Measurements from ENCODE around the gene TAC3.

DNA sequence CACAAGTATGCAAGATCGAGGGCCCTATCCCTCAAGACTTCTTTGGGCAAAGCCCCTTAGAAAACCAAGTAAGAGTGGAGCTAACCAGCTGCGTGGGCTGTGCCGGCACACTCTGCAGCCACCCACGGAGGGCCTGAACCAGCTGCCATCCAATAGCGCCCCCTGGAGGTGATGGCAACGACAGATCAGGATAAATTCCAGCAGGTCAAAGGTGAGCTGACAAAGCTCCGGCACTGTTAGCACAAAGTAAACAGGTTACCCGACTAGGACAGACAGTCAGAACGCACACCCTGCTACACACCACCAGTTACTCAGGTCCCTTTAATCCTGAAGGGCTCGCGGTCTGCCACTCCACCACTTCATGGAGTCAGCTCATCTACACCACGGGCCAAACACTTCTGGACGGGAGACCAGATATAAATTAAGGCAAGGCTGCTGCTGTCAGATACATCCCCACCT, 14.9 kb downstream of the TAC3 start:
- TF ChIP-seq GATA3 (IDR thresholded peaks at IDR 0.05; ENCODE audit: low read depth, low read length), result no peak
- TF ChIP-seq GATA2 (IDR thresholded peaks at IDR 0.05; ENCODE audit: low read depth, low read length), result no peak

All from SH-SY5Y (cell line).